OCI-LY7 (cell line): ENCODE data around the gene TKFC. TPM values are rescaled to one million over a fixed set of nuclear protein-coding genes. Genes with fewer than 3 reads are reported as not detected.

Experiments used
- BruUV-seq: library from RNA; stranded (reverse); fragments of 400-500 nt; replicated peaks from 2 replicates; lab custom pipeline; 2021; lab: Mats Ljungman, UMichigan
- CTCF ChIA-PET: fragments of 300-600 bp; sonication (Branson Sonifier 250); formaldehyde crosslinking; loops from one replicate; lab custom pipeline; 2022; ENCODE audit warnings: antibody characterized with exemption; ENCODE audit not compliant: unreplicated experiment; lab: Charles Lee
- POLR2A ChIA-PET: fragments of 300-600 bp; sonication (Branson Sonifier 250); formaldehyde crosslinking; loops from one replicate; lab custom pipeline; 2022; ENCODE audit warnings: antibody characterized with exemption; lab: Charles Lee
- DNase-seq: peaks from one replicate; pipeline ENCODE4 v3.0.0-alpha.2; 2015; ENCODE audit warnings: low spot score
- H2AFZ ChIP-seq: fragments of 200-600 bp; sonication (generic), shearing (Covaris generic); 2 replicates; pipeline ENCODE4 v1.6.1; 2014; ENCODE audit warnings: mild to moderate bottlenecking, antibody characterized with exemption, low read length, moderate library complexity
- H3K27ac ChIP-seq: fragments of 200-600 bp; sonication (generic); 2 replicates; pipeline ENCODE4 v1.5.1; 2014; ENCODE audit warnings: mixed run types, low read depth, mild to moderate bottlenecking, moderate library complexity, low read length, inconsistent platforms; ENCODE audit not compliant: poor library complexity, severe bottlenecking
- H3K36me3 ChIP-seq: fragments of 200-600 bp; sonication (generic); 2 replicates; pipeline ENCODE4 v1.6.1; 2014; ENCODE audit warnings: mild to moderate bottlenecking, antibody characterized with exemption, low read length, moderate library complexity, mixed read lengths; ENCODE audit not compliant: insufficient read depth
- H3K4me1 ChIP-seq: fragments of 200-600 bp; sonication (generic); 2 replicates; pipeline ENCODE4 v1.5.1; 2014; ENCODE audit warnings: mild to moderate bottlenecking, low read length; ENCODE audit not compliant: insufficient read depth, poor library complexity, severe bottlenecking
- H3K4me2 ChIP-seq: fragments of 200-600 bp; sonication (generic); 2 replicates; pipeline ENCODE4 v1.6.1; 2014; ENCODE audit warnings: mild to moderate bottlenecking, low read length
- H3K4me3 ChIP-seq: fragments of 200-600 bp; sonication (generic); 2 replicates; pipeline ENCODE4 v1.5.1; 2014; ENCODE audit warnings: mild to moderate bottlenecking, low read depth, low read length; ENCODE audit not compliant: poor library complexity, severe bottlenecking
- H3K79me2 ChIP-seq: fragments of 200-600 bp; sonication (generic); 2 replicates; pipeline ENCODE4 v1.6.1; 2016; ENCODE audit warnings: low read depth, mild to moderate bottlenecking, low read length, moderate library complexity, mixed read lengths; ENCODE audit not compliant: insufficient read depth
- H3K9me2 ChIP-seq: fragments of 200-600 bp; sonication (generic); 2 replicates; pipeline ENCODE4 v1.6.1; 2016; ENCODE audit warnings: mild to moderate bottlenecking, low read length, mixed read lengths; ENCODE audit not compliant: insufficient read depth
- H3K9me3 ChIP-seq: fragments of 200-600 bp; sonication (generic); 2 replicates; pipeline ENCODE4 v1.6.1; 2014; ENCODE audit warnings: mild to moderate bottlenecking, mixed run types, low read length, mixed read lengths
- H4K20me1 ChIP-seq: fragments of 200-600 bp; sonication (generic); 2 replicates; pipeline ENCODE4 v1.6.1; 2014; ENCODE audit warnings: mild to moderate bottlenecking, antibody characterized with exemption, low read length, moderate library complexity, mixed read lengths; ENCODE audit not compliant: insufficient read depth
- CTCF ChIP-seq: fragments of 200-600 bp; sonication (generic); conservative IDR thresholded peaks from 2 replicates; pipeline ENCODE4 v1.5.1; 2014; ENCODE audit warnings: mild to moderate bottlenecking, antibody characterized with exemption, low read length, moderate library complexity, mixed read lengths
- EZH2phosphoT487 ChIP-seq: fragments of 200-600 bp; sonication (generic); IDR thresholded peaks from 2 replicates; pipeline ENCODE4 v1.6.1; 2018; ENCODE audit warnings: low read depth, borderline replicate concordance, mild to moderate bottlenecking, mixed run types, antibody characterized with exemption, low read length, moderate library complexity, mixed read lengths
- intact Hi-C: fragments of 100-400 bp; cut with micrococcal nuclease; formaldehyde crosslinking; loops from one replicate; pipeline ENCODE4 v1.10.0; 2022; ENCODE audit not compliant: unreplicated experiment
- total RNA-seq, 2 experiments: library from RNA; depleted of rRNA in 1 of 2; stranded (reverse); fragments of >200 nt in 1 of 2; shearing (Covaris generic) in 1 of 2; gene quantifications; 2 replicates each; pipeline ENCODE4 v1.2.3, GENCODE V29; 2014 to 2022

TKFC gene
- total RNA-seq, 2 experiments from 2014 or later: 77.8 to 166 TPM

GRCh38 chr11:61343792-61344745 is 11.0 kb downstream of the TKFC start:
- Histone ChIP-seq H3K79me2 (no peaks in the 10 kb centered on the region), H3K9me3 (no peaks in the 10 kb centered on the region), H2AFZ (no peak overlapping the region), H3K4me1 (no peaks in the 10 kb centered on the region), H3K4me2 (no peak overlapping the region), H3K4me3 (no peak overlapping the region), H3K36me3 (peaks cover 44% of the 10 kb centered on the region), H3K9me2 (no peaks in the 10 kb centered on the region), H3K27ac (no peak overlapping the region), H4K20me1 (no peaks in the 10 kb centered on the region)
- TF ChIP-seq EZH2phosphoT487 (no peak), CTCF (no peak)
- ChIA-PET POLR2A (interaction anchor here (1.4 kb wide), 1 partner anchor 16 kb away, joined by 3 read pairs; no protein-coding TSS in a partner anchor), CTCF (no interaction called here)
- no peak for DNase-seq
- intact Hi-C loops: no loop called here
- BruUV-seq: no TSS peak

GRCh38 chr11:61345170-61345610 is 12.2 kb downstream of the TKFC start:
- Histone ChIP-seq H3K79me2 (no peaks in the 10 kb centered on the region), H3K9me3 (no peaks in the 10 kb centered on the region), H3K4me1 (no peaks in the 10 kb centered on the region), H2AFZ (no peak overlapping the region), H4K20me1 (no peaks in the 10 kb centered on the region), H3K4me3 (no peak overlapping the region), H3K36me3 (peaks cover 55% of the 10 kb centered on the region), H3K27ac (no peak overlapping the region), H3K4me2 (no peak overlapping the region), H3K9me2 (no peaks in the 10 kb centered on the region)
- ChIA-PET POLR2A (interaction anchor here (1.4 to 1.5 kb wide), 2 partner anchors 12 to 15 kb away, joined by 3 read pairs; no protein-coding TSS in a partner anchor), CTCF (no interaction called here)
- intact Hi-C loops: no loop called here
- no TSS peak for BruUV-seq
- no peak for TF ChIP-seq EZH2phosphoT487
- TF ChIP-seq CTCF: no peak
- no peak for DNase-seq
